DMS79 (cell line): ENCODE data around the gene PANX2.
A peak's percentile ranks its signal among the peaks of the same experiment; 100 is the strongest.

Experiments used
- DNase-seq: peaks from one replicate; lab custom pipeline; 2025; lab: John Stamatoyannopoulos, UW

The PANX2 gene

GRCh38 chr22:50184004-50184901 lies 13.7 kb downstream of the PANX2 start:
- DNase-seq = no peak

GRCh38 chr22:50184902-50185374 lies 14.4 kb downstream of the PANX2 start:
- DNase-seq = no peak

- DNase-seq = peak; percentile 34
These were observed 15.0 kb downstream of the PANX2 start, which contains the start of gene TRABD for GRCh38 chr22:50185375-50186087. Gene TRABD (plus strand): TSS chr22:50185913. CDS start chr22:50193061, 7,148 bp downstream.

GRCh38 chr22:50186181-50186714 lies 15.7 kb downstream of the PANX2 start:
- no peak for DNase-seq

- DNase-seq = no peak
These were observed 16.4 kb downstream of the PANX2 start for GRCh38 chr22:50186761-50187523.

GRCh38 chr22:50188356-50188755 lies 17.8 kb downstream of the PANX2 start:
- DNase-seq = no peak

DNA sequence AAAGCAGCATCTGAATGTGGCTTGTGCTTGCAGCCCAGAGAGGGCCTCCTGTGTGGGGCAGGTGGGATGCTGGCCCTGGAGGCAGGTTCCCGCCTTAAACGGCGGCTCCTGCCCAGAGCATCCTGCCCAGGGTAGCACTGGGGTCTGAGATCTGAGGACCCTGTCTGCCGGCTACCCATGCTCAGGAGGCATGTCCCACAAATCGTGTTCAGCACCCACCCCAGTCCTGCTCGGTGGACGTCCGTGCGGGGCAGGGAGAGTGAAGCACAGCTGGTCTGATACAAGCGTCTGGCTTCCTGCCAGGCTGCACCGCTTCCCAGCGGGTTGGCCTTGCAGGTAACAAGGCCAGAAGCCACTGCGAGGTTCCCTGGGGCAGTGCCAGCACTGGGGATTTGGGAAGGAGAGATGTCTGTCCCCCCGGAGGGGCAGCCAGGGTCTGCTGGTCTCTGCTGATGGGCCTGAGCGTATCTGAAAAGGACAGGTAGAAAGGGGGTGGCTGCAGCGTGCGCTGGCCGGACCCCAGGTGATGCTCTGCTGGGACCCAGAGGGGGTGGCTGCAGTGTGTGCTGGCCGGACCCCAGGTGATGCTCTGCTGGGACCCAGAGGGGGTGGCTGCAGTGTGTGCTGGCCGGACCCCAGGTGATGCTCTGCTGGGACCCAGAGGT lies 18.8 kb downstream of the PANX2 start:
- no peak for DNase-seq

DNA sequence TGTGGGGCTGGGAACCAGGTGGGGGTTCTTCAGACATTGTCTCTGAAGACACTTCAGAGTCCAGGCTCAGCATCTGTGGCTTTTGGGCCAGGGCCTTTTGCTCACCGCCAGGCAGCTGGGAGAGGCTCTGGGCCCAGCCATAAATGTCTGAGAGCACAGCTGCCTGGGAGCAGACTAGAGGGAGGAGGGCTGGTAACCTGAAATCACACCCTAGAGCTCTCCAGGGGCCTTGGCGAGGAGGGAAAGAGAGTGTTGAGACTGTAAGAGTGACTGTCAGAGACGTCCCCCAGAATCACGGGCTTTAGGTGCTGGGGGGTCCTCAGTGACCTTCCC lies 19.3 kb downstream of the PANX2 start:
- DNase-seq = no peak

DNA sequence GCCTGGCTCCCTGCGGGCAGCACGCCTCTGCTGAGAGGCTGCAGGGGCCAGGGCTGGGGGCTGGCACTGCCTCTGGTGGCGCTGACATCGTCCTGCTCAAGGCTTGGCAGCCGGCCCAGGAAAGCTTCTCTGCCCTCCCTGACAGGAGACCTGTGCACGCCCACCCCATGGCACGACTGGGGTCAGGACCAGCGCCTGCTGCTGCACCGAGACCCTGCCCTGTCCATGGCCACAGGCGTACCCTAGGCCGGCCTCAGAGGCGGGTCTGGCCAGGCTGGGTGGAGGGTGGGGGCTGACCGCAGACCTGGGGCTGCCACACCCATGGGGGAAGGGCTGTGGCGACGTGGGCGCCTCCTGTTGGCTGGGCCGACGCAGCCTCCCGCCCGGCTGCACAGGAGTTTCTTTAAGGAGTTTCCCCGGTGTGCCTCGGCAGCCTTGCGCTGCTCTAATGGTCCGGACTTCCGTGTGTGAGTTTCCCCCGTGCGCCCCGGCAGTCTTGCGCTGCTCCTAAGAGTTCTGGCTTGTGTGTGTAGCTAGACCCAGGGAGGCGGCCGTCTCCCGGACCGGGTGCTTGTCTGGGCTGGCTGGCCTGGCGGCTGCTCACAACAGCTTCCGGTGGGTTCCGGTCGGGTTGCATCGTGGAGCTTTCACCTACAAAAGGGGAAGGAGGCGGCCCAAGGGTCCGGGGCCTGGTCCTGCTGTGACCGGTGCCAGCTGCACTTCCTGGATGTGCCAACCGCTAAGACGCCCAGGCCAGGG lies 19.8 kb downstream of the PANX2 start:
- peak; percentile 61 for DNase-seq

DNA sequence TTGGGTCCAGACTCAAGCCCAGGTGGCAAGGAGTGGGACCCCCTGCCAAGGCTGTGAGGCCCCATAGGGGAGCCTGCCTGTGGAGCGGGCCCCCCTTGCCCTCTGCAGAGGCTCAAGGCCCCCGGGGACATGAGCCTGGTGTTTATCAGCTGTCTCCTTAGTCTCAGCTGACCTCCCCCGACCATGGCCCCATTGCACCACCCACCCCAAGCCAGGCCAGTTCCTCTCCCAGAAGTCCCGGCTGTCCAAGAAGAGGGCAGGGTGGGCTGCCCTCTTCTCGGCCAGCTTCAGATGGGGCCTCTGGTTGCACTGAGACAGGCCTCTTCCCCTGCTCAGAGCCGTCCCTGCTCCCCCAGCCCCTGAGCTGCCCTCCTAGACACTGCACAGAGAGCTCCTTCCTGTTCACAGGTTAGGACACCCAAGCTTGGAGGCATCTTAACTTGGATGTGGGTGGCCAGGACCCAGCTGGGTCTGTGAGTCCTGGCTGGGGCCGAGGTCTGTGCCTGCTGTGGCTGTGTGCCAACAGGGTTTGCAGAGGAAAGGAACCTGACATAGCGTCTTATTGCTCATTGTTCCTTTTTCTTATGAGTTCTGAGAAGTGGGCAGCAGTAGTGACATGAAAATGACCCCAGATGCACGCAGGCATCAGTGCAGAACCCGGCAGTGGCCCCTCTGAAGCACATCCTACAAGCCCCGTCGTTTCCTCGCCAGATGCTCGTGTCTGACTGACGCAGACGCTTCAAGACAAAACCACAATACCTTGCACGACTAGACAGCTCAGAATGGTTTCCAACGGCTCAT lies 20.6 kb downstream of the PANX2 start:
- DNase-seq = no peak

- DNase-seq = no peak
These were observed 22.1 kb downstream of the PANX2 start for GRCh38 chr22:50192436-50193204.

DNA sequence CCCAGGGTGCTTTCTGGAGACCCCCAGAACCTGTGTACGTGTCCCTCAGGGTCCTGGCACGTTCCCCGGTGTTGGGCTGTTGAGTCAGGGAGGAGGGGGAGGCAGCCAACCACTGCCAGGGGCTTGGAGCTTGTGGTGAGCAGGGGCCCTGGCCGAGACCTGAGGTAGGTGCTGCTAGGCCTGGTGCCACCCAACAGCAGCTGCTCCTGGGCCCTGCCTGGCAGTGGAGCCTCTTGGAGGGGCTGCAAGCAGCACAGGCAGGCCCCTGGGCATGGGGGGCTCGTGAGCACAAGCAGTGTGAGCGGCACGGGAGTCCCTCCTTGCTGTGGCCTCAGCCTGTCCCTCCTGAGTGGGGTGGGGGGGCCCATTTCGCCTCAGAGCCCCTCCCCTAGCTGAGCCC lies 23.1 kb downstream of the PANX2 start:
- DNase-seq = no peak

GRCh38 chr22:50194037-50194805 lies 23.7 kb downstream of the PANX2 start:
- no peak for DNase-seq

- DNase-seq = no peak
These were observed 25.7 kb downstream of the PANX2 start for GRCh38 chr22:50196256-50196655.

DNA sequence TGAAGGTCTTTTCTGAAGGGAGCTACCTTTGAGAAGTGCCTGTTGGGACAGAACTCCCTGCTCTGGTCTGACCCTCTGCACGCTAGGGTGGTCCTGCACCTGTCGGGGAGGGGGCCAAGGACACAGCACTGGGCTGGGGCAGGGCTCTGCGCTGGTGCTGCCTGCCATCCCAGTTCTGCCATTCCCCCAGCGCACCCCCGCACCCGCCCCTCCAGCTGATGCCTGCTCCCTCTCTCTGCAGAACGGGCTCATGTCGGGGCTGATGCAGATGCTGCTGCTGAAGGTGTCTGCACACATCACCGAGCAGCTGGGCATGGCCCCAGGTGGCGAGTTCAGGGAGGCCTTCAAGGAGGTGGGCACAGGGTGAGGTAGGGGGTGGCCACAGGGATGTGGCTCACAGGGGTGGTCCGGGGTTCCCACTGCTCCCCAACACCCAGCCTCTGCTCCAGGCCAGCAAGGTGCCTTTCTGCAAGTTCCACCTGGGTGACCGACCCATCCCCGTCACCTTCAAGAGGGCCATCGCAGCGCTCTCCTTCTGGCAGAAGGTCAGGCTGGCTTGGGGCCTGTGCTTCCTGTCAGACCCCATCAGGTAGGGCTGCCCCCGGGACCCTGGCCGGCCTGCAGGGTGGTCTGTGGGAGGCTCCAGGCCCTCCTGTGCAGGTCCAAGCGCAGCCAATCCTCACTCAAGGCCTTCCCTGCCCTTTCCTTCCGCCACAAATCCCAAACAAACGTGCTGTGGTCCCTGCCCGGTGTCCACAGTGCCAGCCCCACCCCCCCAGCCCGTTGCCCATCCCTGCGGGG lies 26.7 kb downstream of the PANX2 start:
- no peak for DNase-seq

DNA sequence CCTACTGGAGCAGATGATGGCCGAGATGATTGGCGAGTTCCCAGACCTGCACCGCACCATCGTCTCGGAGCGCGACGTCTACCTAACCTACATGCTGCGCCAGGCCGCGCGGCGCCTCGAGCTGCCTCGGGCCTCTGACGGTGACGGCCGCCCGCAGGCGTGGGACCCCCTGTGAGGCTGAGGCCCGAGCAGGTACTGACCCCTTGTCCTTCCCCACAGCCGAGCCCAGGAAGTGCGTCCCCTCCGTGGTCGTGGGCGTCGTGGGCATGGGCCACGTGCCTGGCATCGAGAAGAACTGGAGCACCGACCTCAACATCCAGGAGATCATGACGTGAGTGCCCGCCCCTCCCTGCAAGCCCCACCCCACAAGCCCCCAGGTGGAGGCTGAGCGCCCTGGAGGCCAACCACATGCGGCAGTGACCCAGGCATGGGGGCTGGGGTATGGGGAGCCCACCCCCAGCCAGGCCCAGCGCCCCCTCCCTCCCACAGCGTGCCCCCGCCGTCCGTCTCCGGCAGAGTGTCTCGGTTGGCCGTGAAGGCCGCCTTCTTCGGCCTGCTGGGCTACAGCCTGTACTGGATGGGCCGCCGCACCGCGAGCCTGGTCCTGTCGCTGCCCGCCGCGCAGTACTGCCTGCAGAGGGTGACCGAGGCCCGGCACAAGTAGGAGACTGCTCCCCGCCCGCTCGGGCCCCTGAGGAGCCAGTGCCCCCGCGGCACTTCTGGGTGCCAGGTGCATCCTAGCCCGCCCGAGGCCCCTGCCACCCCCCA lies 27.5 kb downstream of the PANX2 start:
- no peak for DNase-seq

GRCh38 chr22:50198624-50199017 lies 28.1 kb downstream of the PANX2 start:
- no peak for DNase-seq
